ENCODE results near the gene MEX3A.

The MEX3A gene

GRCh38 chr1:156033011-156033410 lies 49.3 kb downstream of the MEX3A start:
- Histone ChIP-seq H3K9me2 (ENCODE audit: low read depth, low read length) (no peaks in the 10 kb centered on the region), H3K27me3 (ENCODE audit: insufficient read depth, low read length) (no peaks in the 10 kb centered on the region), H3K9ac (ENCODE audit: low read length) (no peak overlapping the region), H3K27ac (ENCODE audit: low read depth, low read length, poor library complexity, severe bottlenecking) (no peak overlapping the region), H3K4me1 (ENCODE audit: insufficient read depth, low read length, severe bottlenecking) (no peaks in the 10 kb centered on the region), H3K4me2 (ENCODE audit: low read length) (no peak overlapping the region), H3K4me3 (ENCODE audit: low read depth, low read length, poor library complexity, severe bottlenecking) (no peak overlapping the region), H2AFZ (ENCODE audit: low read length) (no peak overlapping the region), H3K79me2 (ENCODE audit: insufficient read depth, low read length) (no peaks in the 10 kb centered on the region), H3K9me3 (ENCODE audit: low read length) (no peaks in the 10 kb centered on the region), H3F3A (ENCODE audit: insufficient read depth, low read length) (no peaks in the 10 kb centered on the region), H4K20me1 (ENCODE audit: insufficient read depth, low read length) (no peaks in the 10 kb centered on the region), H3K36me3 (ENCODE audit: insufficient read depth, low read length) (peaks cover 11% of the 10 kb centered on the region)
- TF ChIP-seq CTCF (IDR thresholded peaks at IDR 0.05; ENCODE audit: low read length): no peak
- no peak for TF ChIP-seq EZH2 (IDR thresholded peaks at IDR 0.05; ENCODE audit: borderline replicate concordance, low read length)

GRCh38 chr1:156026588-156026987 lies 55.7 kb downstream of the MEX3A start:
- Histone ChIP-seq H3K36me3 (ENCODE audit: insufficient read depth, low read length) (no peaks in the 10 kb centered on the region), H3K9me2 (ENCODE audit: low read depth, low read length) (no peaks in the 10 kb centered on the region), H3K27me3 (ENCODE audit: insufficient read depth, low read length) (no peaks in the 10 kb centered on the region), H3K4me2 (ENCODE audit: low read length) (no peak overlapping the region), H2AFZ (ENCODE audit: low read length) (no peak overlapping the region), H4K20me1 (ENCODE audit: insufficient read depth, low read length) (no peaks in the 10 kb centered on the region), H3K9ac (ENCODE audit: low read length) (no peak overlapping the region), H3K9me3 (ENCODE audit: low read length) (no peaks in the 10 kb centered on the region), H3F3A (ENCODE audit: insufficient read depth, low read length) (no peaks in the 10 kb centered on the region), H3K79me2 (ENCODE audit: insufficient read depth, low read length) (no peaks in the 10 kb centered on the region), H3K4me1 (ENCODE audit: insufficient read depth, low read length, severe bottlenecking) (no peaks in the 10 kb centered on the region), H3K4me3 (ENCODE audit: low read depth, low read length, poor library complexity, severe bottlenecking) (no peak overlapping the region), H3K27ac (ENCODE audit: low read depth, low read length, poor library complexity, severe bottlenecking) (no peak overlapping the region)
- TF ChIP-seq EZH2 (IDR thresholded peaks at IDR 0.05; ENCODE audit: borderline replicate concordance, low read length) (no peak), CTCF (IDR thresholded peaks at IDR 0.05; ENCODE audit: low read length) (no peak)

- no peaks in the 10 kb centered on the region for H3K9me2 ChIP-seq (ENCODE audit: low read depth, low read length)
- no peak overlapping the region for H3K27ac ChIP-seq (ENCODE audit: low read depth, low read length, poor library complexity, severe bottlenecking)
- H3F3A ChIP-seq (ENCODE audit: insufficient read depth, low read length): no peaks in the 10 kb centered on the region
- no peaks in the 10 kb centered on the region for H3K79me2 ChIP-seq (ENCODE audit: insufficient read depth, low read length)
- no peaks in the 10 kb centered on the region for H4K20me1 ChIP-seq (ENCODE audit: insufficient read depth, low read length)
- H3K4me3 ChIP-seq (ENCODE audit: low read depth, low read length, poor library complexity, severe bottlenecking): no peak overlapping the region
- H3K4me2 ChIP-seq (ENCODE audit: low read length): no peak overlapping the region
- no peaks in the 10 kb centered on the region for H3K27me3 ChIP-seq (ENCODE audit: insufficient read depth, low read length)
- TF ChIP-seq CTCF (IDR thresholded peaks at IDR 0.05; ENCODE audit: low read length) (peak; percentile 69), EZH2 (IDR thresholded peaks at IDR 0.05; ENCODE audit: borderline replicate concordance, low read length) (no peak)
- no peak overlapping the region for H3K9ac ChIP-seq (ENCODE audit: low read length)
- H3K36me3 ChIP-seq (ENCODE audit: insufficient read depth, low read length): no peaks in the 10 kb centered on the region
- no peaks in the 10 kb centered on the region for H3K9me3 ChIP-seq (ENCODE audit: low read length)
- peaks cover 4% of the 10 kb centered on the region for H3K4me1 ChIP-seq (ENCODE audit: insufficient read depth, low read length, severe bottlenecking)
- no peak overlapping the region for H2AFZ ChIP-seq (ENCODE audit: low read length)
These were observed 56.4 kb downstream of the MEX3A start for GRCh38 chr1:156025876-156026275.
